Loucy (cell line): ENCODE results near the gene PCSK9.

Experiments used
- H2AFZ ChIP-seq: fragments of 200-600 bp; sonication (generic); 2 replicates; pipeline ENCODE4 v1.6.0; 2016; ENCODE audit warnings: antibody characterized with exemption, mild to moderate bottlenecking, low read length, moderate library complexity
- H3F3A ChIP-seq: fragments of 200-600 bp; 2 replicates; pipeline ENCODE4 v1.6.0; 2016; ENCODE audit warnings: antibody characterized with exemption, low read depth, mild to moderate bottlenecking
- H3K27me3 ChIP-seq: fragments of 200-600 bp; sonication (generic); 2 replicates; pipeline ENCODE4 v1.6.1; 2014; ENCODE audit warnings: low read length, mild to moderate bottlenecking; ENCODE audit not compliant: insufficient read depth, poor library complexity, severe bottlenecking
- H3K36me3 ChIP-seq: fragments of 200-600 bp; sonication (generic); 2 replicates; pipeline ENCODE4 v1.6.1; 2016; ENCODE audit warnings: low read length; ENCODE audit not compliant: insufficient read depth
- H3K4me1 ChIP-seq: fragments of 200-600 bp; sonication (generic); 2 replicates; pipeline ENCODE4 v1.5.1; 2014; ENCODE audit warnings: low read length, mild to moderate bottlenecking; ENCODE audit not compliant: insufficient read depth, poor library complexity, severe bottlenecking
- H3K4me2 ChIP-seq: fragments of 200-600 bp; sonication (generic); 2 replicates; pipeline ENCODE4 v1.6.0; 2014; ENCODE audit warnings: antibody characterized with exemption, low read length, low read depth, mild to moderate bottlenecking; ENCODE audit not compliant: poor library complexity, severe bottlenecking
- H3K4me3 ChIP-seq: fragments of 200-600 bp; sonication (generic); 2 replicates; pipeline ENCODE4 v1.5.1; 2014; ENCODE audit warnings: low read length, mild to moderate bottlenecking, mixed read lengths; ENCODE audit not compliant: poor library complexity, severe bottlenecking
- H3K79me2 ChIP-seq: fragments of 200-600 bp; sonication (generic); 2 replicates; pipeline ENCODE4 v1.6.1; 2014; ENCODE audit warnings: low read length; ENCODE audit not compliant: insufficient read depth
- H3K9ac ChIP-seq: fragments of 200-600 bp; sonication (generic); 2 replicates; pipeline ENCODE4 v1.6.0; 2014; ENCODE audit warnings: mild to moderate bottlenecking, low read depth, low read length, moderate library complexity; ENCODE audit not compliant: poor library complexity, severe bottlenecking
- H3K9me2 ChIP-seq: fragments of 200-600 bp; sonication (generic); replicated peaks from 2 replicates; pipeline ENCODE4 v1.6.1; 2016; ENCODE audit warnings: low read depth, low read length, mixed read lengths
- H3K9me3 ChIP-seq: fragments of 200-600 bp; sonication (generic); 2 replicates; pipeline ENCODE4 v1.6.1; 2014; ENCODE audit warnings: mild to moderate bottlenecking, antibody characterized with exemption, low read length, low read depth; ENCODE audit not compliant: insufficient read depth
- H4K20me1 ChIP-seq: fragments of 200-600 bp; sonication (generic); 2 replicates; pipeline ENCODE4 v1.6.0; 2014; ENCODE audit warnings: antibody characterized with exemption, low read length, mild to moderate bottlenecking; ENCODE audit not compliant: insufficient read depth, poor library complexity, severe bottlenecking
- CTCF ChIP-seq: fragments of 200-600 bp; sonication (generic); conservative IDR thresholded peaks from 2 replicates; pipeline ENCODE4 v1.5.1; 2014; ENCODE audit warnings: mild to moderate bottlenecking, antibody characterized with exemption, low read length
- EZH2phosphoT487 ChIP-seq: fragments of 200-600 bp; IDR thresholded peaks from 2 replicates; pipeline ENCODE4 v1.6.1; 2018; ENCODE audit warnings: antibody characterized with exemption, mild to moderate bottlenecking, moderate library complexity, borderline replicate concordance

PCSK9 gene

GRCh38 chr1:54996869-54997710 is 42.3 kb upstream of the PCSK9 start:
- no peaks in the 10 kb centered on the region for H3K36me3 ChIP-seq
- H2AFZ ChIP-seq, result no peak overlapping the region
- no peaks in the 10 kb centered on the region for H3K4me1 ChIP-seq
- H3F3A ChIP-seq, result no peaks in the 10 kb centered on the region
- H4K20me1 ChIP-seq, result no peaks in the 10 kb centered on the region
- no peaks in the 10 kb centered on the region for H3K9me3 ChIP-seq
- H3K4me2 ChIP-seq, result no peak overlapping the region
- H3K79me2 ChIP-seq, result no peaks in the 10 kb centered on the region
- no peaks in the 10 kb centered on the region for H3K9me2 ChIP-seq
- H3K9ac ChIP-seq, result no peak overlapping the region
- H3K4me3 ChIP-seq, result no peak overlapping the region
- no peaks in the 10 kb centered on the region for H3K27me3 ChIP-seq
- TF ChIP-seq CTCF (no peak), EZH2phosphoT487 (no peak)

- TF ChIP-seq CTCF (no peak), EZH2phosphoT487 (no peak)
- Histone ChIP-seq H4K20me1 (no peaks in the 10 kb centered on the region), H3K9me2 (no peaks in the 10 kb centered on the region), H3K4me3 (no peak overlapping the region), H3K4me2 (no peak overlapping the region), H3K27me3 (no peaks in the 10 kb centered on the region), H3K4me1 (no peaks in the 10 kb centered on the region), H3F3A (no peaks in the 10 kb centered on the region), H3K9me3 (no peaks in the 10 kb centered on the region), H3K36me3 (no peaks in the 10 kb centered on the region), H3K9ac (no peak overlapping the region), H2AFZ (no peak overlapping the region), H3K79me2 (no peaks in the 10 kb centered on the region)
Observed at GRCh38 chr1:54997711-54997986, 41.7 kb upstream of the PCSK9 start.

- Histone ChIP-seq H3F3A (no peaks in the 10 kb centered on the region), H3K4me1 (no peaks in the 10 kb centered on the region), H3K27me3 (no peaks in the 10 kb centered on the region), H3K79me2 (no peaks in the 10 kb centered on the region), H3K9me3 (no peaks in the 10 kb centered on the region), H3K4me3 (no peak overlapping the region), H3K9ac (no peak overlapping the region), H3K36me3 (no peaks in the 10 kb centered on the region), H3K4me2 (no peak overlapping the region), H2AFZ (no peak overlapping the region), H3K9me2 (no peaks in the 10 kb centered on the region), H4K20me1 (no peaks in the 10 kb centered on the region)
- TF ChIP-seq CTCF (no peak), EZH2phosphoT487 (no peak)
Observed at GRCh38 chr1:54998100-54998499, 41.2 kb upstream of the PCSK9 start.
